HG03439 (cell line): Measurements from ENCODE around the gene TGFBR3.
"Not testable (repeated sequence)": the region's sequence is repeated elsewhere in the genome, so short reads cannot be mapped to it uniquely, and the experiment has no call there.

ENCODE experiments used
- ATAC-seq: cut with Tn5 transposase; IDR thresholded peaks from one replicate; pipeline ENCODE4 v1.9.1; 2021; ENCODE audit warnings: mild to moderate bottlenecking, moderate library complexity; ENCODE audit not compliant: unreplicated experiment

The TGFBR3 gene

GRCh38 chr1:91666651-91667050, 219.3 kb downstream of the TGFBR3 start:
- ATAC-seq: not testable (repeated sequence)

- no peak for ATAC-seq
Observed at GRCh38 chr1:91661121-91661520, 224.8 kb downstream of the TGFBR3 start.

- no peak for ATAC-seq
Observed at GRCh38 chr1:91660708-91661107, 225.2 kb downstream of the TGFBR3 start.

DNA sequence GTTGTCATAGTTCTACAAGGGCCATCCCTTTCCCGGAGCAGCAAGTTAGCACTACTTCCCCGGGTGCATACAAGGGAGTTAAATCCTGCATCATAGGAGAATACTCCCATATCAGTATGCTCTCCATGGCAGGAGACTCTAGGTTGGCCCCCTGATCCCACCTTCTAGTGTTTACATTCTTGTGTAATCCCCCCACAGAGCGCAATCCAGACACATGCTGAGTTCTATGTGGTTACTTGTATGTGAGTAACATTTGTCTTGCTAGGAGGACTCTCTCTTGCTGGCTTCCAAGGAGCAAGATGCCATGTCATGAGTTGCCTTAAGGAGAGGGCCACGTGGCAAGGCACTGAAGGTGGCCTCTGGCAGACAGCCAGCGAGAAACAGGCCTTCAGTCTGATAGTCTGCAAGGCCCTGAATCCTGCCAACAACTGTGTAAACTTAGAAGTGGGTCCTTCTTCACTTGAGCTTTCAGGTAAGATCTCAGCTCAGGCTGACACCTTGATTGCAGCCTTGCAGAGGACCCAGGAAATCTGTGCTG, 230.0 kb downstream of the TGFBR3 start:
- ATAC-seq: no peak

- no peak for ATAC-seq
Observed at GRCh38 chr1:91653183-91653582, 232.8 kb downstream of the TGFBR3 start.

- ATAC-seq: no peak
Observed at GRCh38 chr1:91651661-91652071, 234.3 kb downstream of the TGFBR3 start.

GRCh38 chr1:91651243-91651642, 234.7 kb downstream of the TGFBR3 start:
- ATAC-seq: no peak

DNA sequence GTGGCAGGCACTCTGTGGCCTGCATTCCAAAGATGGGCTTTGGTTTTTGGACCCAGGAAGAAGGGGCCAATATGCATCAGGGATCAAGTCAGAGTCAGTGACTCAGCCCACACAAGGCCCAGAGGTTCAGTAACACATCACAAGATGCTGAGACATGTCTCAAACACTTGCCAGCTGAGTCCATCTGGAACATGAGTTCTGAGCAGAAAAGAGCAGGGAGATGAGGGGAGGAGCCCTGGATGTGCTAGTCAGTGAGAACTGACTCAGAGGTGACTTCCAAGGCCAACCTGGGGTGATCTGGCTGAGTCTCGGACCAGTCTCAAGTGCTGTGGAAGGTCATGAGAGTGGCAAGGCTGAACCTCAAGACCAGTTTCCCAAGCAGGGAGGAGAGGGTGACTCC, 235.2 kb downstream of the TGFBR3 start:
- ATAC-seq: no peak

GRCh38 chr1:91647061-91647460, 238.9 kb downstream of the TGFBR3 start:
- no peak for ATAC-seq

DNA sequence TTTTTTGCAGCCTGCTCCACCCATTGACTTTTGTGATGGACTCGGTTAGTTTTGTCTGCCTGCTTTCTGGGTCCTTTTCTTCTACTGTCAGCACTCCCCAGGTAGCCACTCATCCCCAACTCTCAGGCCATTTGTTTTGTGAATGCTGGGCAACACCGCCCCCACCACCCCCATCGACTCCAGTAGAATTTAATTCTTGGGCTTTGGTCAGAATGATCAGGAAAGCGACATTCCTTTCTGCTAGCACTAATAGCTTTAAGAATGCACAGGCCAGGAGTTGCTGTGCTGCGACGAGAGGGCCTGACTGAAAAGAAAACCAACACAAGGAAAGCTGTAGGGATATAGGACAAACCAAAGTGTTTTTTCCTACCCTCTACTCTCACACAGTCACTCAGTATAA, 240.9 kb downstream of the TGFBR3 start:
- ATAC-seq: no peak

DNA sequence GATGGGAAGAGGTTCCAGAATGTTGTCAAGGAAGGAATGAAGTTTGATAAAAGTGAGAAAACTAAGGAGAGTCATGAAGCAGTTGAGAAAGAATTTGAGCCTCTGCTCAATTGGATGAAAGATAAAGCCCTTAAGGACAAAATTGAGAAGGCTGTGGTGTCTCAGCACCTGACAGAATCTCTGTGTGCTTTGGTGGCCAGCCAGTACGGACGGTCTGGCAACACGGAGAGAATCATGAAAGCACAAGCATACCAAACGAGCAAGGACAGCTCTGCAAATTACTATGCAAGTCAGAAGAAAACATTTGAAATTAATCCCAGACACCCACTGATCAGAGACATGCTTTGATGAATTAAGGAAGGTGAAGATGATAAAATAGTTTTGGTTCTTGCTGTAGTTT, 242.5 kb downstream of the TGFBR3 start:
- ATAC-seq: no peak

DNA sequence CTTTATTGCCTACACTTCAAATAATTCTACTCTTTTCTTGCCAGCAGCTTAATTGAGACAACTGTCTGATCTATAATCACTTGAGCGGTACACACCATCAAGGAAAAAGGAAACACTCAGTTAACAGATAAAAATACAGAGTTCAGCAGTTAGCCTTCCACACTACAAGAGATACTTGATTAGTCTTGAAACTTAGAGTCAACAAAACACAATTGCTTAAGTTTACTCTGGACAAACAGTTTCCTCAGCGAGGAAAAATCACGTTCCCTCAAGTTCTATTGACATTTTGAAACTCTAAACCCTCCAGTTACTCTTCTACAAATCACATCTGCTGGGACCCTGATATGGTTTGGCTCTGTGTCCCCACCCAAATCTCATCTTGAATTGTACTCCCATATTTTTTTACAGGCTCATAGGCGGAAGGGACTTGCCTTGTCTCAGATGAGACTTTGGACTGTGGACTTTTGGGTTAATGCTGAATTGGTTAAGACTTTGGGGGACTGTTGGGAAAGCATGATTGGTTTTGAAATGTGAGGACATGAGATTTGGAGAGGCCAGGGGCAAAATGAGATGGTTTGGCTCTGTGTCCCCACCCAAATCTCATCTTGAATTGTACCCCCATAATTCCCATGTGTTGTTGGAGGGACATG, 244.9 kb downstream of the TGFBR3 start:
- no peak for ATAC-seq

GRCh38 chr1:91637539-91637994, 248.4 kb downstream of the TGFBR3 start:
- ATAC-seq: no peak

GRCh38 chr1:91635763-91636162, 250.2 kb downstream of the TGFBR3 start:
- no peak for ATAC-seq

DNA sequence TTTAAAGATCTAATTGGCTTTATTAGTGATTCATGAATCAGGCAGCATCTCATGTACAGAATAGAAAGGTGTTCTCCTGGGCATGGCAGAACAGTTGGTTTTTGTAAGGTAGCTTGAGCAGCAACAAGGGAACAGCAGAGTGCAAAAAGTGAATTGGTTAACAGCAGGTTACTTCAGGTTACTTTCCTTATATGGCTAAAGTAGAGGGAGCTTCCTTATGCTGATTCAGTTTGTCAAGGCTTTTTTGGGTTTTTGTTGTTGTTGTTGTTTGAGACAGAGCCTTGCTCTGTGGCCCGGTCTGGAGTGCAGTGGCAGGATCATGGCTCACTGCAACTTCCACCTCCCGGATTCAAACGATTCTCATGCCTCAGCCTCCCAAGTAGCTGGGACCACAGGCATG, 252.5 kb downstream of the TGFBR3 start:
- ATAC-seq: no peak

DNA sequence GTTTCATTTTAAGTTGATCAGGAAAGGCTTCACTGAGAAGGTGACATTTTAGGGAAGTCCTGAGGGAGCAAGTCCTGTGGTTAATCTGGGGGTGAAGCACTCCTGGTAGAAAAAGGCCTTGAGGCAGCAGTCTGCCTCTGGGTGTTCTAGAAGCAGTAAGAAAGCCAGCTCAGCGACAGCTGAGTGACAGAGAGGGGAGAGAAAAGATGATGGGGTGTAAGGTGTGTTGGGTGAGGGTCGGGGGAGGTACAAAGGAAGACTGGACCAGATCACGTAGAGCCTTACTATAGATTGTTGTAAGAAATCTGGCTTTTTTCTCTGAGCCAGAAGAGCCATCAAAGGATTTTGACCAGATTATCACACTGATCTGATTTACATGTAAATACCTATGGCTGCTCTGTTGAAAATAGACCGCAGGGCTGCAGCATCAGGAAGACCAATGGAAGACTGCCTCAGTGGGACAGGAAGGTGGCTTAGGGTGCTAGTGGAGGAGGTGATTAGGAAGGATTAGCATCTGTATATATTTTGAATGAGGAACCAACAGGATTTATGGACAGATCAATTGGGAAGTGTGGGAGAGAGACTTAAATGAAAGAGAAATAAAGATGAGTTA, 254.1 kb downstream of the TGFBR3 start:
- no peak for ATAC-seq

GRCh38 chr1:91630803-91631202, 255.1 kb downstream of the TGFBR3 start:
- ATAC-seq: no peak
